DOHH2 (cell line): ENCODE results near the gene HNRNPR.
"Not testable (repeated sequence)": the region's sequence is repeated elsewhere in the genome, so short reads cannot be mapped to it uniquely, and the experiment has no call there.

ENCODE experiments used
- CTCF ChIP-seq: fragments of 200-600 bp; sonication (generic); IDR thresholded peaks from one replicate; pipeline ENCODE4 v1.5.1; 2014; ENCODE audit warnings: antibody characterized with exemption, mild to moderate bottlenecking, low read depth, low read length; ENCODE audit not compliant: poor library complexity, severe bottlenecking
- EZH2phosphoT487 ChIP-seq: fragments of 200-600 bp; sonication (generic); IDR thresholded peaks from 2 replicates; pipeline ENCODE4 v1.6.1; 2017; ENCODE audit warnings: borderline replicate concordance, mild to moderate bottlenecking, antibody characterized with exemption, low read length, moderate library complexity, mixed read lengths

DNA sequence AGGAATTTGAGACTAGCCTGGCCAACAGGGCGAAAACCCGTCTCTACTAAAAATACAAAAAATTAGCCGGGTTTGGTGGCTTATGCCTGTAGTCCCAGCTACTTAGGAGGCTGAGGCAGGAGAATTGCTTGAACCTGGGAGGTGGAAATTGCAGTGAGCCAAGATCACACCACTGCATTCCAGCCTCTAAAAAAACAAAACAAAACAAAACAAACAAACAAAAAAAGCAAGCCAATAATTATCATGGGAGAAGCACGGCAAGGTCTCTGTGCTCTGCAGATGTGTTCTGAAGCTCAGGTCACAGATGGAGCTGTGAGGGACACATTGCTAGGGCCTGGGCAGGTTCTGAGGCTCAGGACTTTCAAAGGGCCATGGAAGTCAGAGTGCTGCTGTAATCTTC lies 36.2 kb upstream of the HNRNPR start:
- TF ChIP-seq CTCF, EZH2phosphoT487: not testable (repeated sequence)
